ENCODE measurements around the gene GTSE1. TPM values are rescaled to one million over a fixed set of nuclear protein-coding genes. Genes with fewer than 3 reads are reported as not detected.

Gene GTSE1
- total RNA-seq, 1 experiment from 2014 or later = 88.1 TPM

- Histone ChIP-seq H3K27ac (ENCODE audit: low read depth, low read length, poor library complexity, severe bottlenecking) (no peak overlapping the region), H3K4me1 (ENCODE audit: insufficient read depth, low read length, poor library complexity, severe bottlenecking) (no peaks in the 10 kb centered on the region), H3K36me3 (ENCODE audit: insufficient read depth, low read length, poor library complexity, severe bottlenecking) (peaks cover 80% of the 10 kb centered on the region), H3K27me3 (replicated peaks; ENCODE audit: insufficient read depth, low read depth, low read length, poor library complexity) (no peaks in the 10 kb centered on the region), H3K9me3 (ENCODE audit: low read depth, low read length, poor library complexity, severe bottlenecking) (no peaks in the 10 kb centered on the region), H3K4me3 (ENCODE audit: low read depth, low read length, poor library complexity, severe bottlenecking) (no peak overlapping the region)
- CTCF ChIA-PET = no interaction called here
- no peak for TF ChIP-seq CTCF (conservative IDR thresholded peaks at IDR 0.05; ENCODE audit: low read depth, low read length)
- no peak for TF ChIP-seq EZH2 (IDR thresholded peaks at IDR 0.05; ENCODE audit: borderline replicate concordance, low read depth, low read length, poor library complexity, severe bottlenecking)
- DNase-seq (ENCODE audit: low spot score) = no peak
- intact Hi-C loops (cut with micrococcal nuclease; ENCODE audit: unreplicated experiment) = no loop called here
- BruUV-seq (replicated peaks) = no TSS peak
- POLR2A ChIA-PET (ENCODE audit: low non-redundant PET) = no interaction called here
Observed at GRCh38 chr22:46320716-46321386, 24.2 kb downstream of the GTSE1 start.

GRCh38 chr22:46322711-46323110, 26.0 kb downstream of the GTSE1 start:
- TF ChIP-seq EZH2 (IDR thresholded peaks at IDR 0.05; ENCODE audit: borderline replicate concordance, low read depth, low read length, poor library complexity, severe bottlenecking) (no peak), CTCF (conservative IDR thresholded peaks at IDR 0.05; ENCODE audit: low read depth, low read length) (no peak)
- no peaks in the 10 kb centered on the region for H3K4me1 ChIP-seq (ENCODE audit: insufficient read depth, low read length, poor library complexity, severe bottlenecking)
- intact Hi-C loops (cut with micrococcal nuclease; ENCODE audit: unreplicated experiment) = no loop called here
- CTCF ChIA-PET = no interaction called here
- no peak overlapping the region for H3K27ac ChIP-seq (ENCODE audit: low read depth, low read length, poor library complexity, severe bottlenecking)
- no peak overlapping the region for H3K4me3 ChIP-seq (ENCODE audit: low read depth, low read length, poor library complexity, severe bottlenecking)
- peaks cover 78% of the 10 kb centered on the region for H3K36me3 ChIP-seq (ENCODE audit: insufficient read depth, low read length, poor library complexity, severe bottlenecking)
- no peak for DNase-seq (ENCODE audit: low spot score)
- no peaks in the 10 kb centered on the region for H3K9me3 ChIP-seq (ENCODE audit: low read depth, low read length, poor library complexity, severe bottlenecking)
- no TSS peak for BruUV-seq (replicated peaks)
- POLR2A ChIA-PET (ENCODE audit: low non-redundant PET) = no interaction called here
- H3K27me3 ChIP-seq (replicated peaks; ENCODE audit: insufficient read depth, low read depth, low read length, poor library complexity) = no peaks in the 10 kb centered on the region

GRCh38 chr22:46323162-46323561, 26.5 kb downstream of the GTSE1 start:
- POLR2A ChIA-PET (ENCODE audit: low non-redundant PET) = no interaction called here
- CTCF ChIA-PET = no interaction called here
- no peak for DNase-seq (ENCODE audit: low spot score)

More at GRCh38 chr22:46323162-46323561, 26.5 kb downstream of the GTSE1 start:
- Histone ChIP-seq H3K36me3 (ENCODE audit: insufficient read depth, low read length, poor library complexity, severe bottlenecking) (peaks cover 78% of the 10 kb centered on the region), H3K4me1 (ENCODE audit: insufficient read depth, low read length, poor library complexity, severe bottlenecking) (no peaks in the 10 kb centered on the region), H3K27ac (ENCODE audit: low read depth, low read length, poor library complexity, severe bottlenecking) (no peak overlapping the region), H3K27me3 (replicated peaks; ENCODE audit: insufficient read depth, low read depth, low read length, poor library complexity) (no peaks in the 10 kb centered on the region), H3K9me3 (ENCODE audit: low read depth, low read length, poor library complexity, severe bottlenecking) (no peaks in the 10 kb centered on the region), H3K4me3 (ENCODE audit: low read depth, low read length, poor library complexity, severe bottlenecking) (no peak overlapping the region)
- TF ChIP-seq EZH2 (IDR thresholded peaks at IDR 0.05; ENCODE audit: borderline replicate concordance, low read depth, low read length, poor library complexity, severe bottlenecking) = no peak
- TF ChIP-seq CTCF (conservative IDR thresholded peaks at IDR 0.05; ENCODE audit: low read depth, low read length) = no peak
- no TSS peak for BruUV-seq (replicated peaks)
- intact Hi-C loops (cut with micrococcal nuclease; ENCODE audit: unreplicated experiment) = no loop called here

All from A673 (cell line).